RWPE2 (cell line): ENCODE data around the gene MINDY4B.

Source experiments
- ATAC-seq: fragments of 200-7000 bp; cut with Tn5 transposase; 3 replicates; pipeline ENCODE4 v1.9.1; 2021; ENCODE audit warnings: low read depth
- DNase-seq: peaks from one replicate; pipeline ENCODE4 v3.0.0-alpha.2; 2020; ENCODE audit warnings: low spot score
- H3K27ac ChIP-seq: fragments of 450-650 bp; 2 replicates; pipeline ENCODE4 v1.5.1; 2017; ENCODE audit warnings: mild to moderate bottlenecking; ENCODE audit not compliant: poor library complexity, severe bottlenecking
- H3K27me3 ChIP-seq: fragments of 250-450 bp; sonication (Bioruptor Pico); 2 replicates; pipeline ENCODE4 v1.5.1; 2021; ENCODE audit warnings: mild to moderate bottlenecking, moderate library complexity; ENCODE audit not compliant: insufficient read depth, poor library complexity, severe bottlenecking
- H3K36me3 ChIP-seq: fragments of 250-450 bp; sonication (Bioruptor Pico); 2 replicates; pipeline ENCODE4 v1.5.1; 2020; ENCODE audit warnings: low read depth, mild to moderate bottlenecking, moderate library complexity
- H3K4me1 ChIP-seq: fragments of 250-450 bp; sonication (Bioruptor Pico); 2 replicates; pipeline ENCODE4 v1.5.1; 2021; ENCODE audit warnings: mild to moderate bottlenecking, moderate library complexity; ENCODE audit not compliant: insufficient read depth, poor library complexity, severe bottlenecking
- H3K4me3 ChIP-seq: fragments of 250-450 bp; sonication (Bioruptor Pico); 2 replicates; pipeline ENCODE4 v1.5.1; 2021; ENCODE audit warnings: mild to moderate bottlenecking, moderate library complexity; ENCODE audit not compliant: severe bottlenecking
- H3K9me3 ChIP-seq: fragments of 250-450 bp; sonication (Bioruptor Pico); 2 replicates; pipeline ENCODE4 v1.5.1; 2021; ENCODE audit warnings: mild to moderate bottlenecking, moderate library complexity; ENCODE audit not compliant: severe bottlenecking
- TF ChIP-seq, protein P1 (sequence below): fragments of 450-650 bp; IDR thresholded peaks from one replicate; pipeline ENCODE4 v1.5.1; 2017; ENCODE audit warnings: mild to moderate bottlenecking, moderate library complexity; ENCODE audit not compliant: poor library complexity, severe bottlenecking

The MINDY4B gene

DNA sequence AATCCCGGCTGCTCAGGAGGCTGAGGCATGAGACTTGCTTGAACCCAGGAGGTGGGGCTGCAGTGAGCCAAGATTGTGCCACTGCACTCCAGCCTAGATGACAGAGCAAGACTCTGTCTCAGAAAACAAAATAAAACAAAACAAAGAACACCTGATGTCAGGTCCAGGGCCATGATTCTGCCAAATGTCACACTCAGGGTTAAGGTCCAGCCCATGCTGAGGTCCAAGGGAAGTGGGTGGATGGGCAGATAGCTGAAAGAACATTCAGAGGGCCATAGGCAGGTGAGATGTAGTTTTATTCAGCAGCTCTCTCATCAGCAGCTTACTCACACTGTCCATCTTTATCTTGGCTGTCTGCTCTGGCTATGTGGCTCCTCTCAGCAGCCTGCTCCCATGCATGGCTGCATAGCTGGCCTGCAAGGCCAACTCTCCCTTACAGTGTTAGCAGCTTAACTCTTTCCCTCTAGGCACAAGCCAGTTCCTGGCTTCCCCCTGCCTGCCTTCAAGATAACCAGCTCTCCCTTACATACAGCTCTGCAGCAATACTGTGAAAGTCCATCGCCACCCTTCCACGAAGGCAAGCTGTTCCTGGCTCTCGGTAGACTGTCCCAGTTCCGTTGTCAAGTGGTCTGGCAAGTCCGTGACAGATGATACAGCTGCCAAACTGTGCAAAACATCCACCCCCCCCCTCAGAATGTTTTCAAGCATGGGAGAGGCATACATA, 79.9 kb downstream of the MINDY4B start:
- H3K36me3 ChIP-seq, result no peaks in the 10 kb centered on the region
- H3K4me3 ChIP-seq, result no peak overlapping the region
- TF ChIP-seq, protein P1, sequence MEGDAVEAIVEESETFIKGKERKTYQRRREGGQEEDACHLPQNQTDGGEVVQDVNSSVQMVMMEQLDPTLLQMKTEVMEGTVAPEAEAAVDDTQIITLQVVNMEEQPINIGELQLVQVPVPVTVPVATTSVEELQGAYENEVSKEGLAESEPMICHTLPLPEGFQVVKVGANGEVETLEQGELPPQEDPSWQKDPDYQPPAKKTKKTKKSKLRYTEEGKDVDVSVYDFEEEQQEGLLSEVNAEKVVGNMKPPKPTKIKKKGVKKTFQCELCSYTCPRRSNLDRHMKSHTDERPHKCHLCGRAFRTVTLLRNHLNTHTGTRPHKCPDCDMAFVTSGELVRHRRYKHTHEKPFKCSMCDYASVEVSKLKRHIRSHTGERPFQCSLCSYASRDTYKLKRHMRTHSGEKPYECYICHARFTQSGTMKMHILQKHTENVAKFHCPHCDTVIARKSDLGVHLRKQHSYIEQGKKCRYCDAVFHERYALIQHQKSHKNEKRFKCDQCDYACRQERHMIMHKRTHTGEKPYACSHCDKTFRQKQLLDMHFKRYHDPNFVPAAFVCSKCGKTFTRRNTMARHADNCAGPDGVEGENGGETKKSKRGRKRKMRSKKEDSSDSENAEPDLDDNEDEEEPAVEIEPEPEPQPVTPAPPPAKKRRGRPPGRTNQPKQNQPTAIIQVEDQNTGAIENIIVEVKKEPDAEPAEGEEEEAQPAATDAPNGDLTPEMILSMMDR, result no peak
- H3K27ac ChIP-seq, result no peak overlapping the region
- H3K9me3 ChIP-seq, result no peaks in the 10 kb centered on the region
- H3K4me1 ChIP-seq, result no peaks in the 10 kb centered on the region
- no peaks in the 10 kb centered on the region for H3K27me3 ChIP-seq
- no peak for DNase-seq
- ATAC-seq, result no peak

DNA sequence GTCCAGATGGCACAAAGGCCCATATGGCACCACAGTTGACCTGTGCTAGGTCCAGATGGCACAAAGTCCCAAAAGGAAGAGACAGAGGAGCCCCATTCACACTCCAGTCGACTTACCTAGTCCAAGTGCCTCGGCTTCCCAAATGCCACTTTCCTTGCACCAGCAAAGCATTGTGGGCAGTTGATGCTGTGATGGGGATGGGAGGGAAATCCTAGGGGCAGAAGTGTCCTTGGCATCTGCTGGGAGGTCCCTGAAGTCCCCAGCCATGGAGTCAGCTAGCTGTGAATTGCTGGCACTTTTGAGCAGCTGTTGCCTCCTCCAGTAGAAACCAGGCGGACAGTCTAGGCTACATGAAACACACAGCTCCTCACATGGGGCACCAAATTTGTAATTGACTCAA, 82.0 kb downstream of the MINDY4B start:
- DNase-seq, result no peak
- ATAC-seq, result no peak
- H3K36me3 ChIP-seq, result no peaks in the 10 kb centered on the region
- TF ChIP-seq, protein P1, result no peak
- H3K4me1 ChIP-seq, result no peaks in the 10 kb centered on the region
- H3K9me3 ChIP-seq, result no peaks in the 10 kb centered on the region
- no peak overlapping the region for H3K27ac ChIP-seq
- no peaks in the 10 kb centered on the region for H3K27me3 ChIP-seq
- H3K4me3 ChIP-seq, result no peak overlapping the region

DNA sequence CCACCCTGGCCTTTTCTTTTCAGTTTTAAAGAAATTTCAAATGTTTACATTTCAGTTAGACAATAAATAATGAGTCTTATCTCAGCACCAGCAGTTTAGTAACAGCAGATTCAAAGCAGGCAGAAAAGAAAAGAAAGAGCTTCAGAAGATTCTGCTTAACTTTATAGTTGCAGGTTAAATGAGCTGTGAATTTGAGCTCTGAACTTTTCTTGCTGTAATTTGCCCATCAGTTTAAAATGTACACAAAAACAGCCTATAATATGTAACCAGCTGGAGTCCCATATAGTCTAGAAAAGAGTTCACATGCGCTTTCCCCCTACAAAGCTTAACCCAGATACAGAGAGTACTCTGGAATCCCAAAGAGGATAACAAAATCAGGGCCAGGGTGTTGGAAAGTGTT, 82.6 kb downstream of the MINDY4B start:
- ATAC-seq (no peak), DNase-seq (no peak)
- TF ChIP-seq, protein P1, result no peak
- no peak overlapping the region for H3K27ac ChIP-seq
- H3K36me3 ChIP-seq, result no peaks in the 10 kb centered on the region
- no peak overlapping the region for H3K4me3 ChIP-seq
- H3K27me3 ChIP-seq, result no peaks in the 10 kb centered on the region
- H3K9me3 ChIP-seq, result no peaks in the 10 kb centered on the region
- H3K4me1 ChIP-seq, result no peaks in the 10 kb centered on the region
